Activated CD8-positive, alpha-beta memory T cell treated with anti-CD3 and anti-CD28 coated beads, Interleukin-2, amount 10 ng/mL, durations not matched to agents 7 days and 5 days (primary cell): ENCODE data around the gene CCL25. TPM values are rescaled to one million over a fixed set of nuclear protein-coding genes. Genes with fewer than 3 reads are reported as not detected.
"Not testable (repeated sequence)": the region's sequence is repeated elsewhere in the genome, so short reads cannot be mapped to it uniquely, and the experiment has no call there.

ENCODE experiments used
- ATAC-seq: fragments of 150-1000 bp; cut with Tn5 transposase; one replicate; pipeline ENCODE4 v1.10.0; 2021; ENCODE audit warnings: moderate library complexity
- CTCF ChIA-PET: fragments of 350-600 bp; sonication (Branson Sonifier 250); formaldehyde crosslinking; loops from one replicate; lab custom pipeline; 2021; ENCODE audit warnings: antibody characterized with exemption; lab: Charles Lee
- DNase-seq: peaks from one replicate; pipeline ENCODE4 v3.0.0-alpha.2; 2020
- H3K27ac Mint-ChIP-seq: one replicate; pipeline ENCODE4 v1.8.0; 2021; ENCODE audit warnings: mild to moderate bottlenecking, mixed read lengths
- H3K27me3 Mint-ChIP-seq: one replicate; pipeline ENCODE4 v1.8.0; 2021; ENCODE audit warnings: mixed read lengths
- H3K36me3 Mint-ChIP-seq: one replicate; pipeline ENCODE4 v1.8.0; 2021; ENCODE audit warnings: mild to moderate bottlenecking, mixed read lengths
- H3K4me1 Mint-ChIP-seq: one replicate; pipeline ENCODE4 v1.8.0; 2021; ENCODE audit warnings: mixed read lengths
- H3K4me3 Mint-ChIP-seq: one replicate; pipeline ENCODE4 v1.8.0; 2021; ENCODE audit warnings: mild to moderate bottlenecking, moderate library complexity, mixed read lengths
- H3K9me3 Mint-ChIP-seq: one replicate; pipeline ENCODE4 v1.8.0; 2022; ENCODE audit warnings: low read depth, mixed read lengths
- total RNA-seq, 2 experiments: library from RNA; stranded (reverse); gene quantifications; one replicate each; pipeline ENCODE4 v1.2.3, GENCODE V29; 2021

The CCL25 gene
- total RNA-seq, 2 experiments from 2014 or later = not detected

DNA sequence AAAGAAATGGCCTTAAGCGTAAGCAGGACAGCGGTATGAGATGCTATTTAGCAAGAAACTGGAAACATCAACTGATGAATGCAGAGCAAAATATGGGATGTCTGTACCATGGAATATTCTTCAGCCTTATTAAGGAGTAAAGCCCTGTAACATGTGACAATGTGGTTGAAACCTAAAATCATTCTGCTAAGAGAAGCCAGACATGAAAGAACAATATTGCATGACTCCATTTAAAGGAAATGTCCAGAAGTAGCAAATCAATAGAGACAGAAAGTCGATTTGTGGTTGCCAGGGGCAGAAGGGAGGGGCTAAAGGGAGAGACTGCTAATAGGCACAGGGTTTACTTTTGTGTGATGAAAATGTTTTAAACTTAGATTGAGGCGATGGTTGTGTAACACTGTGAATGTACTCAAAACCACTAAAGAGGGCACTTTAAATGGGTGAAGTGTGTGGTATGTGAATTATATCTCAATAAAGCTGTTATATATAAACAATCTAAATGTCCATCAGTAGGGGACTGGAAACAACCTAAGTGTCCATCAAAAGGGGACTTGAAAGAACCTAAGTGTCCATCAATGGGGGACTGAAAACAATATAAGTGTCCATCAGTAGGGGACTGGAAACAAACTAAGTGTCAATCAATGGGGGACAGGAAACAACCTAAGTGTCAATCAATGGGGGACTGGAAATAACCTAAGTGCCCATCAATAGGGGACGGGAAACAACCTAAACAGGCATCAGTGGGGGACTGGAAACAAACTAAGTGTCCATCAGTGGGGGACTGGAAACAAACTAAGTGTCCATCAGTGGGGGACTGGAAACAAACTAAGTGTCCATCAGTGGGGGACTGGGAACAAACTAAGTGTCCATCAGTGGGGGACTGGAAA, 45.4 kb downstream of the CCL25 start:
- DNase-seq (no peak), ATAC-seq (no peak)
- Mint-ChIP-seq H3K27ac (no peak overlapping the region), H3K9me3 (peaks cover 18% of the 10 kb centered on the region), H3K4me1 (no peaks in the 10 kb centered on the region), H3K4me3 (no peak overlapping the region), H3K27me3 (peaks cover 4% of the 10 kb centered on the region), H3K36me3 (no peaks in the 10 kb centered on the region)
- CTCF ChIA-PET = no interaction called here

DNA sequence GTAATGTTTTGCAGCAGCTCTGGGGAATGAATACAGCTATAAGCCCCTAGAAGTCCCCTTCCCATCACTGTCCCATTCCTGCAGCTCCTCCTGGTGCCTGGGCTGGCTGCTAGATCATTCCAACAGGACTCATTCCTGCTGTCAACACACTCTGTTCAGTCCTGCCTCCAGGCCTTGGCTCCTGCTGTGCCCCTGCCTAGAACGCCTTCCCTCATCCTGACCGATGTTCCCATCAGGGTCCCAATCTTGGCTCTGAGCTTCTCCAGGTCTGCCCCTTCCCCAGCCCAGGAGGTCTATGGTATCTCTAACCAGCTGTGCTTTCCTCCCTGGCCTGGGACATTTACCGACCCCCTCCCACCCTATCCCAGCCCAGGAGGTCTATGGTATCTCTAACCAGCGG, 48.8 kb downstream of the CCL25 start:
- CTCF ChIA-PET = no interaction called here
- Mint-ChIP-seq H3K27ac (no peak overlapping the region), H3K36me3 (no peaks in the 10 kb centered on the region), H3K4me3 (no peak overlapping the region), H3K4me1 (no peaks in the 10 kb centered on the region), H3K27me3 (peaks cover 4% of the 10 kb centered on the region), H3K9me3 (peaks cover 6% of the 10 kb centered on the region)
- no peak for DNase-seq
- ATAC-seq = no peak

DNA sequence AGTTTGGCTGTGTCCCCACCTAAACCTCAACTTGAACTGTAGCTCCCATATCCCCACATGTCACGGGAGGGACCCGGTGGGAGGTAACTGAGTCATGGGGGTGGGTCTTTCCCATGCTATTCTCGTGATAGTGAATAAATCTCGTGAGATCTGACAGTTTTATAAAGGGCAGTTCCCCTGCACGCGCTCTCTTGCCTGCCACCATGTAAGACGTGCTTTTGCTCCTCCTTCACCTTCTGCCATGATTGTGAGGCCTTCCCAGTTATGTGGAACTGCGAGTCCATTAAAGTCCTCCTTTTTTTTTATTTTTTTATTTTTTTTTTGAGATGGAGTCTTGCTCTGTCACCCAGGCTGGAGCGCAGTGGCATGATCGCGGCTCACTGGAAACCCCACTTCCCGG, 49.4 kb downstream of the CCL25 start:
- H3K9me3 Mint-ChIP-seq, H3K27ac Mint-ChIP-seq, H3K36me3 Mint-ChIP-seq, H3K27me3 Mint-ChIP-seq, H3K4me3 Mint-ChIP-seq, H3K4me1 Mint-ChIP-seq, CTCF ChIA-PET, DNase-seq, ATAC-seq: not testable (repeated sequence)

DNA sequence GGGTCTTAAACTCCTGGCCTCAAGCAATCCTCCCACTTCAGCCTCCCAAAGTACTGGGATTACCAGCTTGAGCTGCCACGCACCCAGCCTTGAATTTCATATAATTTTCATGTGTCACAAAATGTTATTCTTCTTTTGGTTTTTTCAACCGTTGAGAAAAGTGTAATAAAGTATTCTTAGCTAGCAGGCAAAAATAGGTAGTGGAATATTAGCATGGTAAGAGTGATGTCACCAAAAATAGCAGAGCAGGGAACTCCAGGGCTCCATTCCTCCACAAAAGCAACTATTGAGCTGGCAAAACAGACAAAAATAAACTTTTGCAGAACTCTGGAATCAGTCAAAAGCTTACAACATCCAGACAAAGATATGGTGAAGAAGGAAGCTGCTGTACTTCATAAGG, 52.9 kb downstream of the CCL25 start:
- ATAC-seq (no peak), DNase-seq (no peak)
- Mint-ChIP-seq H3K9me3 (no peaks in the 10 kb centered on the region), H3K27ac (no peak overlapping the region), H3K36me3 (no peaks in the 10 kb centered on the region), H3K27me3 (peaks cover 4% of the 10 kb centered on the region), H3K4me3 (no peak overlapping the region), H3K4me1 (no peaks in the 10 kb centered on the region)
- CTCF ChIA-PET = no interaction called here

DNA sequence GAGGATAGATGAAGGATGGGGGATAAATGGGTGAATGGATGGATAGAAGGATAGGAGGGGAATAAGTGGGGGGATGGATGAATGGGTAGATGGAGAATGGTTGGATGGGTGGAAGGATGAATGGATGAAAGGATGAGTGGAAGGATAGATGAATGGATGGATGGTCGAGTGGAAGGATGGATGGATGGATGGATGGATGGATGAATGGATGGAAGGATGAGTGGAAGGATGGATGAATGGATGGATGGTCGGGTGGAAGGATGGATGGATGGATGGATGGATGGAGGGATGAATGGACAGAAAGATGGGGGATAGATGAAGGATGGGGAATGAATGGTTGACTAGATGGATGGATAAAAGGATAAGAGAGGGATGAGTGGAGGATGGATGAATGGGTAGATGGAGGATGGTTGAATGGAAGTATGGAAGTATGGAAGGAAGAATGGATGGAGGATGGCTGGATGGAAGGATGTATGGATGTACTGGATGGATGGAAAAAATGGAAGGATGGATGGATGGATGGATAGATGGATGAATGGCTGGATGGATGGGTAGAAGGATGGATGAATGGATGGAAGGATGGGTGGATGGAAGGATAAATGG, 54.8 kb downstream of the CCL25 start:
- Mint-ChIP-seq H3K4me3 (no peak overlapping the region), H3K27me3 (peaks cover 3% of the 10 kb centered on the region), H3K9me3 (no peaks in the 10 kb centered on the region), H3K36me3 (no peaks in the 10 kb centered on the region), H3K4me1 (no peaks in the 10 kb centered on the region), H3K27ac (no peak overlapping the region)
- CTCF ChIA-PET = no interaction called here
- DNase-seq (no peak), ATAC-seq (no peak)

DNA sequence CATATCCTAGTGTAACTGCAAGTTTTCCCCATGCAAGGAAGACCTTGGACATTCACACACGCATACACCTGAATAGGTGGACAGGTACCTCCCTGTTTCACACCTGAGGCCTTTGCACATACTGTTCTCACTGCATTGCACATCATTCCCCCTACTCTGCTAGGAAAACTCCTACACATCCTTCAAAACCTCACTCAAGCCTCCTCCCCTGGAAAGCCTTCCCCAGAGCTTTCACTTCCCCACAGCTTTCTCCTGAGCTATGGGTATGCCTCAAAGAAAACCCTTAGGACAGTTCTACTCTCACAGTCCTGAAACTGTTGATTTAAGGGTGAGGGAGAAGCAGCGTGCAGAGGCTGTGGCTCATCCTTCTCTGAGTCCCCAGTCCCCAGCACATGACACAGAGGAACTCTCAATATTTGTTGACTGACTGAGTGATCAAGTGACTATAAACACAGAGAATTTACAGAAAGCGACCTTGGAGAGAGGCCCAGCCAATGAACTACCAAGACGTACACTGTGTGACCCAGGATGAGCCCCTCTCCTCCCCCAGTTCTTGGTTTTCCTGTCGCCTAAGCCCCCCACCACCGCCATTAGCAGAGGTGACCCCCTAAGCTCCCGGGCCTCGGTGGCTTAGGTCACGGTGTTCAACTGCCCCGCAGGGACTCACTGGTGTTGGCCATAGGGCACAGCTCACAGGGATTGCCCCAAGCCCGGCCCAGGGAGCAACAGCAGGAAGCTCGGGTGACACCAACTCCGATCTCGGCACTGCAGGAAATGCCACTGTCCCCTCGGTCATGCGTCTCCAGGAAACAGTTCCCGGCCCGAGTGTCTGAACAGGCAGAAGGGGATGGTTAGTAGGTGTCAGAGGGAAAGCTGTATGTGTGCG, 56.2 kb downstream of the CCL25 start:
- Mint-ChIP-seq H3K9me3 (no peaks in the 10 kb centered on the region), H3K4me3 (no peak overlapping the region), H3K27me3 (peaks cover 3% of the 10 kb centered on the region), H3K27ac (no peak overlapping the region), H3K36me3 (no peaks in the 10 kb centered on the region), H3K4me1 (no peaks in the 10 kb centered on the region)
- ATAC-seq = no peak
- DNase-seq = no peak
- CTCF ChIA-PET = no interaction called here

DNA sequence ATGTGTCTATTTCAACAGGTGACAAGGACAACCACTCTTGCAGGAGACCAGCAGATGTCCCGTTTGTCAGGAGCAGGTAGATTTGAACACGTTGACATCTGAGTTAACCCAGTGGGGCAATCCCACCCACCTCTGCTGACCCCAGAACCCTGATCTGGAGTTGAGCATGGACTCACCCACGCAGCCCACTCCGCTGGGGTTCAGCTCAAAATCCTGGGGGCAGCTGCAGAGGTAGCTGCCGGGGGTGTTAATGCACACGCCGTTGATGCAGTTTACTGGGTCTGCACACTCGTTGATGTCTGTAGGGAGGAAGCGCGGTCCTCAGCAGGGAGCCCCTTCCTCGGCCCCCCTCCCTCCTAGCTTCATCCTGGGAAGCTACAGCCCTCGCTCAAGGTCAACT, 56.9 kb downstream of the CCL25 start:
- Mint-ChIP-seq H3K27ac (no peak overlapping the region), H3K4me3 (no peak overlapping the region), H3K36me3 (no peaks in the 10 kb centered on the region), H3K27me3 (peaks cover 3% of the 10 kb centered on the region), H3K4me1 (no peaks in the 10 kb centered on the region), H3K9me3 (no peaks in the 10 kb centered on the region)
- CTCF ChIA-PET = no interaction called here
- no peak for DNase-seq
- no peak for ATAC-seq

DNA sequence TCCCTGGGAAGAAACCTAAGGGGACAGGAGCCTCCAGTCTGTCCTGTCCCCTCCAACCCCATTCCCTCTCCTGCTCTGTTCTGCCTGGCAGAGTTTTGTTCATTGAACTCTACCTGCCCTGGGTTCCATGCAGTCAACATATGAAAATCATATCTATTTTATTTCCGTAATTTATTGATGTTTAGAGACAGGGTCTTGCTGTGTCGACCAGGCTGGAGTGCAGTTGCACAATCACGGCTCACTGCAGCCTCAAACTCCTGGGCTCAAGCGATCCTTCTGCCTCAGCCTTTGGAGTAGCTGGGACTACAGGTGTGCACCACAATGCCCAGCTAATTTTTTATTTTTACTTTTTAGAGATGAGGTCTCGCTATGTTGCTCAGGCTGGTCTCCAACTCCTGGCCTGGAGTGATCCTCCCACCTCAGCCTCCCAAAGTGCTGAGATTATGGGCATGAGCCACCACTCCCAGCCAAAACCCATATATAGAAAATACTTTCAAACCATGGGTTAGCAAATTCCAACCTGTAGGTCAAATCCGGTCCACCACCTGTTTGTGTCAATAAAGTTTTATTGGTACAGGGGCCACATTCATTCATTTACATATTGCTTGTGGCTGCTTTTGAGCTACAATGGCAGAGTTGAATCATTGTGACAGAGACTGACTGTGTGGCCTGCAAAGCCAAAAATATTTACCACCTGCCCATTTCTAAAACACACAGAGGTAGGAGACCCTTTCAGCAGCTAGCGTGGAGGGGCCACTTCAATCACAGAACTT, 57.5 kb downstream of the CCL25 start:
- H3K27ac Mint-ChIP-seq = no peak overlapping the region
- H3K4me1 Mint-ChIP-seq = no peaks in the 10 kb centered on the region
- DNase-seq = no peak
- no peak for ATAC-seq
- no peak overlapping the region for H3K4me3 Mint-ChIP-seq
- peaks cover 3% of the 10 kb centered on the region for H3K27me3 Mint-ChIP-seq
- H3K9me3 Mint-ChIP-seq = no peaks in the 10 kb centered on the region
- CTCF ChIA-PET = no interaction called here
- H3K36me3 Mint-ChIP-seq = no peaks in the 10 kb centered on the region

DNA sequence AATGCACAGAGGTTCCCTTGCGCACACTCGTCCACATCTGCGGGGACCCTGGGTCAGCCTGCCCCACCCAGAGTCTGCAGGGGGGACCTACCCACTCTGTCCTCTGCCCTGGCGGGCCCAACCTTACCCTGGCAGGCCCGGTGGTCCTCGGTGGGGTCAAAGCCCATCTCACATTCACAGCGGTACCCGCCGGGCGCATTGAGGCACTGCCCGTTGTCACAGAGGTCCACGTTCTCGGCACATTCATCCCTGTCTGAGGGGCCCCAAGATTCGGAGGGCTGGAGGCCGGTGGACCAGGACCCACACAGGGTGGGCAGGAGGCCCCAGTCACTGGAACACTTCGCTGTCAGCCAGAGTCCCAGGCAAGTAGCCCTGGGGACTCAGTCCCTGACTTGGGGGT, 58.4 kb downstream of the CCL25 start:
- no peaks in the 10 kb centered on the region for H3K4me1 Mint-ChIP-seq
- peaks cover 3% of the 10 kb centered on the region for H3K27me3 Mint-ChIP-seq
- no peak for DNase-seq
- H3K36me3 Mint-ChIP-seq = no peaks in the 10 kb centered on the region
- no peak overlapping the region for H3K4me3 Mint-ChIP-seq
- CTCF ChIA-PET = no interaction called here
- H3K9me3 Mint-ChIP-seq = no peaks in the 10 kb centered on the region
- ATAC-seq = no peak
- H3K27ac Mint-ChIP-seq = no peak overlapping the region

DNA sequence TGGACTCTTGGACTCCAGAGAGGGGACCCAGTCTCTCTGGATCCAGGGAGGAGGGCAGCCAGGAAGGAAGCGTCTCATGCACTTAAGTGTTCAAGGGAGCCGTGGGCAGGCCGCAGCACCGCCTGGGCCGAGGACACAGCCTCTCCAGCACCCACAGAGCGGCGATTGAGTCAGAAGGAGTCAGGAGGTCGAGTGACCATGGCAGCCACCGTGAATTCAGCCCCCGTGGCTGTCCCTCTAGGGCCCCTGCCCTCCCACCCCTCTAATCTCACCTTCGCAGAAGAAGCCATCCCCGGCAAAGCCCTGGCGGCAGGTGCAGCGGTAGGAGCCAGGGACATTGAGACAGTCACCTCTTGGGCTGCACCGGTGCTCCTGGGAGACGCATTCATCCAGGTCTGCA, 58.8 kb downstream of the CCL25 start:
- H3K4me3 Mint-ChIP-seq = no peak overlapping the region
- ATAC-seq = no peak
- H3K27ac Mint-ChIP-seq = no peak overlapping the region
- no peaks in the 10 kb centered on the region for H3K9me3 Mint-ChIP-seq
- no peaks in the 10 kb centered on the region for H3K4me1 Mint-ChIP-seq
- H3K36me3 Mint-ChIP-seq = no peaks in the 10 kb centered on the region
- CTCF ChIA-PET = no interaction called here
- peaks cover 3% of the 10 kb centered on the region for H3K27me3 Mint-ChIP-seq
- DNase-seq = no peak

Other genes with a start within 250 kb of the CCL25 start
- 1 to 10 TPM; 6.0 to 6.1 TPM for gene EVI5L, start 222.5 kb upstream of the CCL25 start, total RNA-seq
- gene PRR36, start 178.4 kb upstream of the CCL25 start, total RNA-seq = under 1 TPM in 1 of 2 experiments, not detected in 1; 0.06 TPM
- gene LRRC8E, start 164.2 kb upstream of the CCL25 start, total RNA-seq = not detected
- 10 to 100 TPM; 38.0 to 41.6 TPM for gene MAP2K7, start 148.9 kb upstream of the CCL25 start, total RNA-seq
- gene TGFBR3L, start 137.9 kb upstream of the CCL25 start, total RNA-seq = 1 to 10 TPM; 7.7 to 9.1 TPM
- gene SNAPC2, start 132.4 kb upstream of the CCL25 start, total RNA-seq = 10 to 100 TPM; 18.0 to 24.0 TPM
- gene CTXN1, start 126.6 kb upstream of the CCL25 start, total RNA-seq = under 1 TPM in 1 of 2 experiments, not detected in 1; 0.23 TPM
- 10 to 100 TPM; 63.7 to 76.4 TPM for gene TIMM44, start 109.1 kb upstream of the CCL25 start, total RNA-seq
- gene ELAVL1, start 47.1 kb upstream of the CCL25 start, total RNA-seq = 100 to 1,000 TPM; 119 to 150 TPM
- gene FBN3, start 96.8 kb downstream of the CCL25 start, total RNA-seq = under 1 TPM in 1 of 2 experiments, not detected in 1; 0.06 TPM
- gene CERS4, start 156.6 kb downstream of the CCL25 start, total RNA-seq = 10 to 100 TPM; 20.3 to 28.2 TPM